ENCODE results near the gene INO80C. TPM values are rescaled to one million over a fixed set of nuclear protein-coding genes. Genes with fewer than 3 reads are reported as not detected.
A peak's percentile ranks its signal among the peaks of the same experiment; 100 is the strongest.
"Not testable (repeated sequence)": the region's sequence is repeated elsewhere in the genome, so short reads cannot be mapped to it uniquely, and the experiment has no call there.

The INO80C gene
- total RNA-seq, 2 donors from 2014 or later = 22.9 to 23.5 TPM

- ATAC-seq (no peak), DNase-seq (no peak)
- intact Hi-C loops (cut with DNase I) = no loop called here
Measured at GRCh38 chr18:35468711-35469110, 29.0 kb downstream of the INO80C start.

- ATAC-seq (no peak), DNase-seq (no peak)
- intact Hi-C loops (cut with DNase I) = no loop called here
Measured at GRCh38 chr18:35467624-35468016, 30.1 kb downstream of the INO80C start.

GRCh38 chr18:35466815-35467623 lies 30.7 kb downstream of the INO80C start:
- intact Hi-C loops (cut with DNase I) = no loop called here
- peak; percentile 6 to 54 for ATAC-seq
- DNase-seq = no peak

- DNase-seq (no peak), ATAC-seq (no peak)
- intact Hi-C loops (cut with DNase I) = no loop called here
Measured at GRCh38 chr18:35466334-35466733, 31.4 kb downstream of the INO80C start.

GRCh38 chr18:35465329-35465728 lies 32.4 kb downstream of the INO80C start:
- intact Hi-C loops (cut with DNase I) = no loop called here
- ATAC-seq (no peak), DNase-seq (no peak)

- intact Hi-C loops (cut with DNase I) = no loop called here
- DNase-seq = no peak
- ATAC-seq = no peak
Measured at GRCh38 chr18:35464831-35465279, 32.9 kb downstream of the INO80C start.

GRCh38 chr18:35463827-35464226 lies 33.9 kb downstream of the INO80C start:
- no peak for DNase-seq
- ATAC-seq = no peak
- intact Hi-C loops (cut with DNase I) = no loop called here

- ATAC-seq (peak; percentile 14 to 39), DNase-seq (peak; percentile 62)
- intact Hi-C loops (cut with DNase I) = no loop called here
Measured at GRCh38 chr18:35463050-35463449, 34.7 kb downstream of the INO80C start.

GRCh38 chr18:35460736-35461161 lies 37.0 kb downstream of the INO80C start:
- DNase-seq (no peak), ATAC-seq (no peak)
- intact Hi-C loops (cut with DNase I) = no loop called here

- intact Hi-C loops (cut with DNase I) = no loop called here
- DNase-seq = no peak
- no peak for ATAC-seq
Measured at GRCh38 chr18:35459997-35460396, 37.8 kb downstream of the INO80C start.

- ATAC-seq (peak; percentile 88 to 92), DNase-seq (peak; percentile 74)
- intact Hi-C loops (cut with DNase I) = no loop called here
Measured at GRCh38 chr18:35458677-35459441, 38.9 kb downstream of the INO80C start.

GRCh38 chr18:35458271-35458670 lies 39.5 kb downstream of the INO80C start:
- intact Hi-C loops (cut with DNase I) = no loop called here
- no peak for DNase-seq
- ATAC-seq = peak in 1 of 2 donors; percentile 29

GRCh38 chr18:35457140-35457704 lies 40.5 kb downstream of the INO80C start:
- intact Hi-C loops (cut with DNase I) = no loop called here
- ATAC-seq = peak in 1 of 2 donors; percentile 37
- DNase-seq = no peak

GRCh38 chr18:35455926-35456763 lies 41.6 kb downstream of the INO80C start:
- ATAC-seq (no peak), DNase-seq (no peak)
- intact Hi-C loops (cut with DNase I) = no loop called here

- DNase-seq = no peak
- intact Hi-C loops (cut with DNase I) = no loop called here
- ATAC-seq = no peak
Measured at GRCh38 chr18:35454803-35455202, 43.0 kb downstream of the INO80C start.

- intact Hi-C loops (cut with DNase I); DNase-seq; ATAC-seq: not testable (repeated sequence)
Measured at GRCh38 chr18:35453065-35453464, 44.7 kb downstream of the INO80C start.

- ATAC-seq (no peak), DNase-seq (no peak)
- intact Hi-C loops (cut with DNase I) = no loop called here
Measured at GRCh38 chr18:35451916-35452315, 45.8 kb downstream of the INO80C start.

GRCh38 chr18:35451032-35451431 lies 46.7 kb downstream of the INO80C start:
- no peak for ATAC-seq
- DNase-seq = no peak
- intact Hi-C loops (cut with DNase I) = no loop called here

GRCh38 chr18:35444636-35445035 lies 53.1 kb downstream of the INO80C start:
- intact Hi-C loops (cut with DNase I) = no loop called here
- DNase-seq (no peak), ATAC-seq (no peak)
